HG03095 (cell line): ENCODE data around the gene DAO.
"Not testable (repeated sequence)": the region's sequence is repeated elsewhere in the genome, so short reads cannot be mapped to it uniquely, and the experiment has no call there.

Experiments used
- ATAC-seq: cut with Tn5 transposase; IDR thresholded peaks from one replicate; pipeline ENCODE4 v1.9.1; 2021; ENCODE audit warnings: moderate library complexity; ENCODE audit not compliant: unreplicated experiment

Gene DAO

DNA sequence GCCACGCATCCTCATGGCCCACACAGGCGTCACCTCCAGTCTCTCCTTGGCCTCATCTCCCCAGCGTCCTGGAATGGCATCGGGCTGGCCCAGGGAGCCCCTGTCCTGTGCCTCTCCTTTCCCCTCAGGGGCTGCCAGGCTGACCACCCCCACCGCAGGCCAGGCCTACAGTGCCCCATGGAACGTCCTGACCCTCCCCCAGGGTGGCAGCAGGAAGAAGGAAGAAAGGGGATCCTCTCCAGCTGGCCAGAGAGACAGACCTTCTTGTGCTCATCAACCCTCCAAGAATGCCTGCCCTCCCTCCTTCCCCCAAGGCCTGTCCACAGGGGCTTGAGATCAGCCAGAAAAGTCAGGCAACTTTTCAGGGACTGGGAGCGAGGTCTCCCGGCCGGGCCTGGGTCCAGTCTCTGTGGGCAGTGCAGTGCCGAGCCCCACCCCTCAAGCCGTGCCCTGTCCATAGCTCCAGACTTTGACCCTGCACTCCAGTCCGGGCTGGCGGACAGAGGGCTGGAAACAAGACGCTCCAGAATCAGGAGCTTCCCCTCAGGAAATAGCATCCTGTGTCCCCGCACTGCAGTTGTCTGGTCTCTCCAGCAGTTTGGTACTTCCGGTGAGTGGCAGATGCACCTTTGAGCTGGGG, at the start of gene DAO:
TSS of gene DAO (plus strand) at position 478 of the 640 bp plus-strand sequence. CDS start 4,915 bp downstream, outside the sequence.
- ATAC-seq = no peak

DNA sequence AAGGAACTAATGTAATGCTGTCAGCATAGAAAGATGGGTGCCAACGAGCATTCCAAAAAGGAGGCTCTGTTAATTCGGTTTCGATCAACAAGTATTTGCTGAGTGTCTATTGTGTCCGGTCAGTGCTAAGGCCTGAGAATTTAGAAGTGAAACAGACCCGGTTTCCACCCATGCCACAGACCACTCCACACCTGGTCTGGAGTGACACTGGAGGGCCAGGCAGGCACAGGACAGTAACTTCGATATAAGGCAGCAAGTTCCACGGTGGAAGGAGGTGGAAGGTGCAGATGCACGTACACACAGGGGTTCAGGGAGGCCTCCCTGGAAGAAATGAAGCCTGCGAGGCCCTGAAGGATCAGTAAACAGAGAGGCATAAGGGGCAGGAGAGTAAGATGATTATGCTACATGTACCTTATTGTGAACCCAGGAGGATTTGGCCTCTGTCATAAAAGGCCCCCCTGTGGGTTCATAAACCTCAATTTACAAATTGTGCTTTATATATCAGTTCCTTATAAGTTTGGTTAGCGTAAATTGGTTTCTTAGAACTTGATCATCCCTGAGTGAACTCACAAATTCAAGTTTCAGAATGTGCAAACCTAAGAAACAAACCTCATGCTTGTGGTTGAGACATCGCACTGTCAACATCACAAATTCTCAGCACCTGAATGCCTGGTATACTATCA, 48.4 kb upstream of the DAO start:
- ATAC-seq = peak; percentile 61

DNA sequence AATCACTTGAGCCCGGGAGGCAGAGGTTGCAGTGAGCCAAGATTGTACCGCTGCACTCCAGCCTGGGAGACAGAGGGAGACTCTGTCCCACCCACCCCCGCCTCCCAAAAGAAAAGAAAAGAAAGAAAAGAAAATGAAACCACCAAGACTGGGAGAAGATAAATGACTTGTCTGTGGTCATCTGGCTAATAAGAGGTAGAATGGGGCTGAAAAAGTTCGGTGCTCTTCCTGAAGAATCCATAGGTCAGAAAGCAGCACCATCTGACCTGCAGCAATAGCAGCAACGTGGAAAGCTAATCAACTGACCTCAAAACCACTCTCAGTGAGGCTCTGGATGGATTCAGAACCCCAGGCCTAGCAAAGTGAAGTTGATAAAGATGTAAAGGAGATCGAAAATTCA, 47.7 kb upstream of the DAO start:
- ATAC-seq = no peak

- no peak for ATAC-seq
Observed at GRCh38 chr12:108832730-108833354, 47.0 kb upstream of the DAO start.

- no peak for ATAC-seq
Observed at GRCh38 chr12:108833355-108833733, 46.5 kb upstream of the DAO start.

- no peak for ATAC-seq
Observed at GRCh38 chr12:108833757-108834472, 46.0 kb upstream of the DAO start.

DNA sequence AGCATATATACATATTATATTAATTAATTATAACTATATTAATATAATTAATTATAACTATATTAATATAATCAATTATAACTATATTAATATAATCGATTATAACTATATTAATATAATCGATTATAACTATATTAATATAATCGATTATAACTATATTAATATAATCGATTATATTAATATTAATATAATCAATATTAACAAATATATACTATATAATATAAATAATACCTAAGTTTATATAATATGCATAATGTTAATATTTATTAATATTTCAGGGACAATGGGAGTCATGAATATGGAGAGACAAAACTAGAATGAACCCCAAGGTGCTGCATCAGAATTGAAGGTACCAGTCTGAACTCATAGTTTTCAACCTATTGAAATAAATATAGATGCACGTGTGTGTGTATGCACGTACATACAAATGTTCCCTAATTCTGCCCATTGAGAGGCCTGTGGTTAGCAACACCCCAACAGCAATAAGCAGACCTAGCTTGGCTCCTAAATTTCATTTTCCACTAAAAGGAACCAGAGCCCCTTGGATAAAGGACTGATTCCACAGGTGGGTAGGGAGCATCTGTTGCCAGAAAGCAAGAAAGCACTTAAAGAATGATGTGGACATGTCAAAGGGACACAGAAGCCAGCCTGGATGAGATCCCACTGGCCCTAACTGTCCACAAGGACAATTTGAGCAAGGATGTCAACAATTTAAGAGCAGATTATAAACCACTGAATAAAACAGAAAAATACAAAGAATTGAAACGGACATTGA, 43.8 kb upstream of the DAO start:
- no peak for ATAC-seq

DNA sequence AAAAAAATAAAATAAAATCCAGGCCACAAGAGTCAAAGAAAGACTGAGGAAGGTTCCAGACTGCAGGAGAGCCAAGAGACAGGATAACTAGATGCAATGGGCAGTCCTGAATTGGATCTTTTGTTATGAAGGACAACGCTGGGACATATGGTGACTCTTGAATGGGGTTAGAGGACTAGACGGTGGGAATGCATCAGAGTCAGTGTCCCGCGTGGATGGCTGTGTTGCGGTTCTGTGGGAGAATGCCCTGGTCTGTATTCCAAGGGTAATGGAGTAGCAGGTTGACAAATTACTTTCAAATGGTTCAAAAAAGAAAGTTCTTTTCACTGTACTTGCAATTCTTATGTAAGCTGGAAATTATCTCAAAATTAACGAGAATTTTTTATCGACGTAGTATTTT, 42.7 kb upstream of the DAO start:
- ATAC-seq = no peak

- ATAC-seq = no peak
Observed at GRCh38 chr12:108837680-108838079, 42.2 kb upstream of the DAO start.

GRCh38 chr12:108838194-108839017, 41.5 kb upstream of the DAO start:
- ATAC-seq = peak; percentile 95

GRCh38 chr12:108839018-108839889, 40.6 kb upstream of the DAO start:
- no peak for ATAC-seq

- ATAC-seq = no peak
Observed at GRCh38 chr12:108839890-108840230, 40.0 kb upstream of the DAO start.

GRCh38 chr12:108840605-108841332, 39.1 kb upstream of the DAO start:
- no peak for ATAC-seq

GRCh38 chr12:108841825-108842224, 38.1 kb upstream of the DAO start:
- ATAC-seq = not testable (repeated sequence)

DNA sequence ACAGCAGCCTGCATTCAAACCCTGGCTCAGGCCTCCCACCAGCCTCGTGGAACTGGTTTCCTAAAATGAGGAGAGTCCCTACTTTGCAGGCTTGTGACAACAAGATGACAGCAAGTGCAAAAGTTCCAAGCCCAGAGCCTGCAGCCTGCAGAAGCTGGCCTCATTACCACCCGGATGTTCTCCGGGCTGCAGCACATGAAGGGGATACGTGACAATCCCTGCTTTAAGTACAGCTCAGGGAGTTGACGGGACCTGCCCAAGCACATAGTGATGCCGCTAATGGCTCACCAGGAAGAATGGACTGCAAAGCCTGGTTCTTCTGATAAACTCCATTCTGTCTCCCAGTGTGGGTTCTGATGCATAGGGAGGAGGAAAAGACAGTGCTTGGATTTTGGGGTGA, 37.5 kb upstream of the DAO start:
- no peak for ATAC-seq

GRCh38 chr12:108843187-108843586, 36.7 kb upstream of the DAO start:
- no peak for ATAC-seq

DNA sequence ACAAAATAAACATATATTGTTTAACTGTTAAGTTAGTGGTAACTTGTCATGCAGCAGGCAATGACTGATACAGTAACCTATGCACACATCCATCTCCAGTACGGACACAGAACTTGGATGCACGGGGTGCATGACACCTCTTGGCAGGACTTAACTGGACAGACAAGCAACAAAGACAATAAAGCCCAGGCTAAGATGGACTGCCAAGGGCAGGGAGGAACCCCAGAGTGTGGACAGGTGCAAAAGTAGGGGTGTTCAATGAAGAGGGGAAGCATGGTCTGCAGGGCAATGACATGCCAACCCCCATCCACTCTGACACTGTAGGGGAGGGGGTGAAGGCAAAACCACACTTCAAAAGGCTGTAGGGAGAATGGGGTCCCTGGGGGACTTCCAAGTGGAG, 34.2 kb upstream of the DAO start:
- ATAC-seq = no peak

- no peak for ATAC-seq
Observed at GRCh38 chr12:108846290-108846701, 33.6 kb upstream of the DAO start.

DNA sequence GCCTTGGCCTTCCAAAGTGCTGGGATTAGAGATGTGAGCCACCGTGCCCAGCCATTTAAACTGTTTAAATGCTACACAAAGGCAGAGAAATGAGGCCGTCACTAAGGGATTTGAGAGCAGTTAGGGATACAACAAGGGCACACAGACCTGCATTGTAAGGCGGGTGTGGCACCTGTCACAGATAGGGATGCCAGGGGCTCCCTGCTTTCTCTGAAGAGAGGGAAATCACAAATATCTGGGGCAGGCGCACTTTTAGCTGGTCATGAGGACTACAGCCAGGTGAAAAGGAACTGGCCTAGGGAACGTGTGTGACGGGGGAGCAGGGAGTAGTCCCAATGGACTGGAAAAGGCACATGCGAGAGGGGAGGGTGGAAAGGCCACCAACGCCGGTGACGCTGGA, 32.2 kb upstream of the DAO start:
- no peak for ATAC-seq
